Neural progenitor cell (in vitro differentiated cells): ENCODE data around the gene PGAP3.

ENCODE experiments used
- EZH2 ChIP-seq: fragments of 200-600 bp; sonication (generic); IDR thresholded peaks from 2 replicates; pipeline ENCODE4 v1.6.1; 2017; ENCODE audit warnings: antibody characterized with exemption, mild to moderate bottlenecking, moderate library complexity
- EZH2phosphoT487 ChIP-seq: fragments of 200-600 bp; sonication (generic); IDR thresholded peaks from 2 replicates; pipeline ENCODE4 v1.6.1; 2017; ENCODE audit warnings: antibody characterized with exemption
- TF ChIP-seq, protein P1 (sequence below): fragments of 200-600 bp; sonication (generic); IDR thresholded peaks from 2 replicates; pipeline ENCODE4 v1.5.1; 2017; ENCODE audit warnings: antibody characterized with exemption, mild to moderate bottlenecking

GRCh38 chr17:39621523-39622379 lies 66.1 kb downstream of the PGAP3 start:
- TF ChIP-seq, protein P1, sequence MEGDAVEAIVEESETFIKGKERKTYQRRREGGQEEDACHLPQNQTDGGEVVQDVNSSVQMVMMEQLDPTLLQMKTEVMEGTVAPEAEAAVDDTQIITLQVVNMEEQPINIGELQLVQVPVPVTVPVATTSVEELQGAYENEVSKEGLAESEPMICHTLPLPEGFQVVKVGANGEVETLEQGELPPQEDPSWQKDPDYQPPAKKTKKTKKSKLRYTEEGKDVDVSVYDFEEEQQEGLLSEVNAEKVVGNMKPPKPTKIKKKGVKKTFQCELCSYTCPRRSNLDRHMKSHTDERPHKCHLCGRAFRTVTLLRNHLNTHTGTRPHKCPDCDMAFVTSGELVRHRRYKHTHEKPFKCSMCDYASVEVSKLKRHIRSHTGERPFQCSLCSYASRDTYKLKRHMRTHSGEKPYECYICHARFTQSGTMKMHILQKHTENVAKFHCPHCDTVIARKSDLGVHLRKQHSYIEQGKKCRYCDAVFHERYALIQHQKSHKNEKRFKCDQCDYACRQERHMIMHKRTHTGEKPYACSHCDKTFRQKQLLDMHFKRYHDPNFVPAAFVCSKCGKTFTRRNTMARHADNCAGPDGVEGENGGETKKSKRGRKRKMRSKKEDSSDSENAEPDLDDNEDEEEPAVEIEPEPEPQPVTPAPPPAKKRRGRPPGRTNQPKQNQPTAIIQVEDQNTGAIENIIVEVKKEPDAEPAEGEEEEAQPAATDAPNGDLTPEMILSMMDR: peak; percentile 100
- TF ChIP-seq EZH2: peak; percentile 55
- TF ChIP-seq EZH2phosphoT487: peak; percentile 57
